ENCODE data around the gene SAMD13.

GRCh38 chr1:84307398-84307797 lies 5.9 kb downstream of the SAMD13 start:
- no peak for TF ChIP-seq RAD21 (IDR thresholded peaks at IDR 0.05 in 1 of 2, conservative IDR thresholded peaks at IDR 0.05 in 1 of 2; ENCODE audit: low read depth in 2 of 2, low read length in 2 of 2)
- no peak for TF ChIP-seq CTCF (IDR thresholded peaks at IDR 0.05; ENCODE audit: control extremely low read depth in 1 of 3, insufficient read depth in 1 of 3, low read depth in 1 of 3, low read length in 3 of 3)
